CD4-positive, alpha-beta memory T cell (primary cell): ENCODE data around the gene ATP13A2. TPM values are rescaled to one million over a fixed set of nuclear protein-coding genes. Genes with fewer than 3 reads are reported as not detected.

Source experiments
- CTCF ChIA-PET: fragments of 350-600 bp; sonication (Branson Sonifier 250); formaldehyde crosslinking; loops from one replicate; lab custom pipeline; 2021; ENCODE audit warnings: inconsistent platforms; ENCODE audit not compliant: partially characterized antibody; lab: Charles Lee
- POLR2A ChIA-PET: fragments of 350-600 bp; sonication (Branson Sonifier 250); formaldehyde crosslinking; loops from one replicate; lab custom pipeline; 2021; ENCODE audit not compliant: partially characterized antibody; lab: Charles Lee
- DNase-seq, 5 donors: peaks; one replicate each; pipeline versions ENCODE4 v3.0.0 to v3.0.0-alpha.2; 2020 to 2022; ENCODE audit warnings: mixed read lengths in 1 of 5
- H3K27ac ChIP-seq: one replicate; pipeline ENCODE4 v1.7.0; 2013; ENCODE audit warnings: low read depth, low read length
- H3K27me3 ChIP-seq: 2 replicates; pipeline ENCODE4 v1.7.0; 2013; ENCODE audit warnings: mild to moderate bottlenecking, low read length, moderate library complexity; ENCODE audit not compliant: insufficient read depth
- H3K36me3 ChIP-seq: 2 replicates; pipeline ENCODE4 v1.7.0; 2013; ENCODE audit warnings: mild to moderate bottlenecking, low read length, moderate library complexity; ENCODE audit not compliant: insufficient read depth
- H3K4me1 ChIP-seq: 2 replicates; pipeline ENCODE4 v1.7.0; 2013; ENCODE audit warnings: mild to moderate bottlenecking, low read length, moderate library complexity; ENCODE audit not compliant: insufficient read depth
- H3K4me3 ChIP-seq, 2 donors: one replicate each; pipeline ENCODE4 v1.7.0; 2013; ENCODE audit warnings: low read length in 2 of 2, mild to moderate bottlenecking in 1 of 2
- H3K9me3 ChIP-seq, 2 donors: one replicate each; pipeline ENCODE4 v1.7.0; 2013; ENCODE audit warnings: low read length in 2 of 2, control low read depth in 1 of 2; ENCODE audit not compliant: control insufficient read depth in 1 of 2
- H3K27ac Mint-ChIP-seq, 7 donors: one replicate each; pipeline ENCODE4 v1.8.0; 2020 to 2021; ENCODE audit warnings: mixed read lengths in 7 of 7, mild to moderate bottlenecking in 6 of 7, inconsistent platforms in 3 of 7, moderate library complexity in 3 of 7
- H3K27me3 Mint-ChIP-seq, 2 donors: one replicate each; pipeline ENCODE4 v1.8.0; 2020 to 2021; ENCODE audit warnings: mixed read lengths in 2 of 2
- H3K36me3 Mint-ChIP-seq, 2 donors: one replicate each; pipeline ENCODE4 v1.8.0; 2020 to 2021; ENCODE audit warnings: mixed read lengths in 2 of 2, inconsistent platforms in 1 of 2, mild to moderate bottlenecking in 1 of 2
- H3K4me1 Mint-ChIP-seq, 4 donors: one replicate each; pipeline ENCODE4 v1.8.0; 2020 to 2021; ENCODE audit warnings: mixed read lengths in 4 of 4, mild to moderate bottlenecking in 1 of 4
- H3K4me3 Mint-ChIP-seq, 8 donors: one replicate each; pipeline ENCODE4 v1.8.0; 2020 to 2021; ENCODE audit warnings: mixed read lengths in 8 of 8, mild to moderate bottlenecking in 7 of 8, moderate library complexity in 6 of 8, inconsistent platforms in 3 of 8
- H3K9me3 Mint-ChIP-seq, 8 donors: one replicate each; pipeline ENCODE4 v1.8.0; 2020 to 2021; ENCODE audit warnings: mixed read lengths in 8 of 8, mild to moderate bottlenecking in 5 of 8, inconsistent platforms in 3 of 8, moderate library complexity in 1 of 8
- intact Hi-C: fragments of 100-400 bp; cut with micrococcal nuclease; formaldehyde crosslinking; loops from one replicate; pipeline ENCODE4 v1.15.1; 2023
- polyA plus RNA-seq, 2 donors: library from polyadenylated mRNA; unstranded; fragments of 300-500 nt; fragmentation: Illumina TruSeq; gene quantifications; one replicate each; pipeline ENCODE4 v1.2.3, GENCODE V29; 2021
- total RNA-seq, 2 experiments: library from RNA; stranded (reverse); gene quantifications; one replicate each; pipeline ENCODE4 v1.2.3, GENCODE V29; 2021

Gene ATP13A2
- total and polyA plus RNA-seq, 4 experiments from 2014 or later, result 24.6 to 60.4 (median 55.6) TPM

- no peaks in the 10 kb centered on the region for H3K27me3 ChIP-seq
- H3K4me1 Mint-ChIP-seq, result peaks cover 0 to 4% (median under 1%) of the 10 kb centered on the region in 4 donors
- H3K27ac Mint-ChIP-seq, result no peak overlapping the region
- ChIA-PET POLR2A (no interaction called here), CTCF (interaction anchor here (1.2 to 2.1 kb wide), 2 partner anchors 15 to 71 kb away, joined by 3 to 7 read pairs; no protein-coding TSS in a partner anchor)
- no peak overlapping the region for H3K4me3 ChIP-seq
- no peak overlapping the region for H3K4me3 Mint-ChIP-seq
- H3K36me3 Mint-ChIP-seq, result peaks cover 17 to 64% of the 10 kb centered on the region in 2 donors
- H3K27me3 Mint-ChIP-seq, result no peaks in the 10 kb centered on the region
- DNase-seq, result no peak
- H3K9me3 Mint-ChIP-seq, result no peaks in the 10 kb centered on the region
- intact Hi-C loops, result no loop called here
- H3K27ac ChIP-seq, result no peak overlapping the region
- no peaks in the 10 kb centered on the region for H3K9me3 ChIP-seq
- H3K4me1 ChIP-seq, result no peaks in the 10 kb centered on the region
- H3K36me3 ChIP-seq, result peaks cover 41% of the 10 kb centered on the region
Measured at GRCh38 chr1:17031436-17031835, 19.7 kb upstream of the ATP13A2 start.

GRCh38 chr1:17030206-17030605 is 18.5 kb upstream of the ATP13A2 start:
- H3K36me3 Mint-ChIP-seq, result peaks cover 17 to 67% of the 10 kb centered on the region in 2 donors
- intact Hi-C loops, result no loop called here
- Histone ChIP-seq H3K36me3 (peaks cover 41% of the 10 kb centered on the region), H3K4me3 (no peak overlapping the region), H3K4me1 (no peaks in the 10 kb centered on the region), H3K9me3 (no peaks in the 10 kb centered on the region), H3K27ac (no peak overlapping the region), H3K27me3 (no peaks in the 10 kb centered on the region)
- ChIA-PET POLR2A (no interaction called here), CTCF (no interaction called here)
- no peaks in the 10 kb centered on the region for H3K27me3 Mint-ChIP-seq
- H3K9me3 Mint-ChIP-seq, result no peaks in the 10 kb centered on the region
- peaks cover 0 to 2% (median under 1%) of the 10 kb centered on the region in 4 donors for H3K4me1 Mint-ChIP-seq
- no peak for DNase-seq
- no peak overlapping the region for H3K4me3 Mint-ChIP-seq
- H3K27ac Mint-ChIP-seq, result no peak overlapping the region

DNA sequence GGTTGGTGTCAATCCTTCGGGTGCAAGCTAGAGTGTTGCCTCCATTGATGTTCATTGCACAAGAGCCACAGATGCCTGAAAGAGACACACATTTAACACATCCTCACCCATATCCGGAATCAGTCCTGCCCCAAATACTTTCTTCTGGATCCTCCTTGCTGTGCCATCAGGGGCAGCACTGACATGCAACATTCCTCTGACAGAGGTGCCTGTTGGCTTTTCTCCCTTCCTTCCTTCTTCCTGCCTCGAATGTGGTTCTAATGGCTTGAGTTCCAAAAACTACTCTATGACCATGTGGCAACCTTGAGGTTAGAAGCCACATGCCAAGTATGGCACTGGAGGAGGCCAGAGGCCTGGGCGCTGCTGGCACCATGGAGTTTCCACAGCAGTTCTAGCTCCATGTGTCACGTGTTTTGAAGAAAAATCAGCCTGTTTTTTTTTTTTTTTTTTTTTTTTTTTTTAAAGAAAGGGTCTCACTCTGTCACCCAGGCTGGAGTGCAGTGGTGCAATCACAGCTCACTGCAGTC is 17.0 kb upstream of the ATP13A2 start:
- Histone ChIP-seq H3K36me3 (peaks cover 51% of the 10 kb centered on the region), H3K4me3 (no peak overlapping the region), H3K27ac (no peak overlapping the region), H3K27me3 (no peaks in the 10 kb centered on the region), H3K9me3 (no peaks in the 10 kb centered on the region), H3K4me1 (no peaks in the 10 kb centered on the region)
- Mint-ChIP-seq H3K4me1 (peaks cover 0 to 2% (median 0%) of the 10 kb centered on the region in 4 donors), H3K9me3 (no peaks in the 10 kb centered on the region), H3K27me3 (no peaks in the 10 kb centered on the region), H3K36me3 (peaks cover 23 to 76% of the 10 kb centered on the region in 2 donors), H3K27ac (peak overlapping the region in 2 of 7 donors; percentile 1 to 64), H3K4me3 (no peak overlapping the region)
- intact Hi-C loops, result no loop called here
- ChIA-PET POLR2A (no interaction called here), CTCF (interaction anchor here (0.8 kb wide), 1 partner anchor 77 kb away, joined by 3 read pairs; no protein-coding TSS in a partner anchor)
- DNase-seq, result no peak

- Histone ChIP-seq H3K36me3 (peaks cover 58% of the 10 kb centered on the region), H3K4me3 (no peak overlapping the region), H3K27ac (no peak overlapping the region), H3K4me1 (no peaks in the 10 kb centered on the region), H3K9me3 (no peaks in the 10 kb centered on the region), H3K27me3 (no peaks in the 10 kb centered on the region)
- no peak for DNase-seq
- Mint-ChIP-seq H3K27me3 (no peaks in the 10 kb centered on the region), H3K27ac (peak overlapping the region in 1 of 7 donors; percentile 8), H3K36me3 (peaks cover 26 to 77% of the 10 kb centered on the region in 2 donors), H3K4me1 (peaks cover 0 to 2% (median 0%) of the 10 kb centered on the region in 4 donors), H3K9me3 (no peaks in the 10 kb centered on the region), H3K4me3 (no peak overlapping the region)
- POLR2A ChIA-PET, result no interaction called here
- intact Hi-C loops, result no loop called here
- CTCF ChIA-PET, result interaction anchor here (1.0 kb wide), 1 partner anchor 18 kb away, joined by 4 read pairs; no protein-coding TSS in a partner anchor
Measured at GRCh38 chr1:17027900-17028299, 16.2 kb upstream of the ATP13A2 start.

GRCh38 chr1:17027403-17027802 is 15.7 kb upstream of the ATP13A2 start:
- intact Hi-C loops, result no loop called here
- Histone ChIP-seq H3K4me1 (no peaks in the 10 kb centered on the region), H3K27ac (no peak overlapping the region), H3K36me3 (peaks cover 58% of the 10 kb centered on the region), H3K4me3 (no peak overlapping the region), H3K9me3 (no peaks in the 10 kb centered on the region), H3K27me3 (no peaks in the 10 kb centered on the region)
- DNase-seq, result no peak
- POLR2A ChIA-PET, result no interaction called here
- H3K4me3 Mint-ChIP-seq, result no peak overlapping the region
- CTCF ChIA-PET, result interaction anchor here (1.0 kb wide), 1 partner anchor 19 kb away, joined by 4 read pairs; no protein-coding TSS in a partner anchor
- H3K9me3 Mint-ChIP-seq, result no peaks in the 10 kb centered on the region
- no peaks in the 10 kb centered on the region for H3K27me3 Mint-ChIP-seq
- peaks cover 0 to 2% (median 0%) of the 10 kb centered on the region in 4 donors for H3K4me1 Mint-ChIP-seq
- no peak overlapping the region for H3K27ac Mint-ChIP-seq
- H3K36me3 Mint-ChIP-seq, result peaks cover 26 to 77% of the 10 kb centered on the region in 2 donors

- Mint-ChIP-seq H3K4me1 (peaks cover 0 to 2% (median 0%) of the 10 kb centered on the region in 4 donors), H3K4me3 (no peak overlapping the region), H3K36me3 (peaks cover 43 to 85% of the 10 kb centered on the region in 2 donors), H3K27ac (peak overlapping the region in 5 of 7 donors; percentile 5 to 53 (median 36)), H3K27me3 (no peaks in the 10 kb centered on the region), H3K9me3 (no peaks in the 10 kb centered on the region)
- ChIA-PET POLR2A (no interaction called here), CTCF (no interaction called here)
- DNase-seq, result no peak
- no peak overlapping the region for H3K4me3 ChIP-seq
- intact Hi-C loops, result no loop called here
- no peaks in the 10 kb centered on the region for H3K9me3 ChIP-seq
- H3K27ac ChIP-seq, result no peak overlapping the region
- H3K27me3 ChIP-seq, result no peaks in the 10 kb centered on the region
- H3K4me1 ChIP-seq, result no peaks in the 10 kb centered on the region
- H3K36me3 ChIP-seq, result peaks cover 77% of the 10 kb centered on the region
Measured at GRCh38 chr1:17024721-17025120, 13.0 kb upstream of the ATP13A2 start.

GRCh38 chr1:17023573-17023972 is 11.8 kb upstream of the ATP13A2 start:
- no peak overlapping the region for H3K27ac ChIP-seq
- no peaks in the 10 kb centered on the region for H3K27me3 Mint-ChIP-seq
- H3K9me3 Mint-ChIP-seq, result no peaks in the 10 kb centered on the region
- peaks cover 52 to 87% of the 10 kb centered on the region in 2 donors for H3K36me3 Mint-ChIP-seq
- intact Hi-C loops, result no loop called here
- H3K27ac Mint-ChIP-seq, result peak overlapping the region in 1 of 7 donors; percentile 65
- POLR2A ChIA-PET, result no interaction called here
- H3K4me3 Mint-ChIP-seq, result no peak overlapping the region
- H3K4me3 ChIP-seq, result no peak overlapping the region
- peaks cover 78% of the 10 kb centered on the region for H3K36me3 ChIP-seq
- peaks cover 0 to 2% (median 0%) of the 10 kb centered on the region in 4 donors for H3K4me1 Mint-ChIP-seq
- DNase-seq, result no peak
- H3K27me3 ChIP-seq, result no peaks in the 10 kb centered on the region
- no peaks in the 10 kb centered on the region for H3K4me1 ChIP-seq
- CTCF ChIA-PET, result no interaction called here
- no peaks in the 10 kb centered on the region for H3K9me3 ChIP-seq
